Endodermal cell (in vitro differentiated cells): Measurements from ENCODE around the gene GPHA2. TPM values are rescaled to one million over a fixed set of nuclear protein-coding genes. Genes with fewer than 3 reads are reported as not detected.

Experiments used
- DNase-seq: peaks from one replicate; pipeline ENCODE4 v3.0.0-alpha.2; 2017
- H3K27ac ChIP-seq: 2 replicates; pipeline ENCODE4 v1.5.1; 2013; ENCODE audit warnings: mild to moderate bottlenecking, low read depth, low read length, moderate library complexity
- H3K27me3 ChIP-seq: 2 replicates; pipeline ENCODE4 v1.6.1; 2013; ENCODE audit warnings: mild to moderate bottlenecking, low read length, moderate library complexity; ENCODE audit not compliant: insufficient read depth, control insufficient read depth, poor library complexity, severe bottlenecking
- H3K36me3 ChIP-seq: 2 replicates; pipeline ENCODE4 v1.7.0; 2013; ENCODE audit warnings: mild to moderate bottlenecking, low read length, moderate library complexity; ENCODE audit not compliant: control insufficient read depth, insufficient read depth
- H3K4me1 ChIP-seq: one replicate; pipeline ENCODE4 v1.7.0; 2013; ENCODE audit warnings: low read length; ENCODE audit not compliant: control insufficient read depth, insufficient read depth
- H3K4me3 ChIP-seq: 2 replicates; pipeline ENCODE4 v1.5.1; 2013; ENCODE audit warnings: mild to moderate bottlenecking, low read length, moderate library complexity
- H3K9ac ChIP-seq: 2 replicates; pipeline ENCODE4 v1.6.1; 2013; ENCODE audit warnings: mild to moderate bottlenecking, low read length, moderate library complexity; ENCODE audit not compliant: poor library complexity, severe bottlenecking; ENCODE audit errors: extremely low read depth
- H3K9me3 ChIP-seq: 2 replicates; pipeline ENCODE4 v1.6.1; 2013; ENCODE audit warnings: mild to moderate bottlenecking, low read length, moderate library complexity; ENCODE audit not compliant: control insufficient read depth
- H3K27ac Mint-ChIP-seq: 2 replicates; pipeline ENCODE4 v1.8.0; 2020; ENCODE audit warnings: mixed read lengths
- H3K27me3 Mint-ChIP-seq: 2 replicates; pipeline ENCODE4 v1.8.0; 2021; ENCODE audit warnings: mild to moderate bottlenecking, mixed read lengths; ENCODE audit not compliant: insufficient read depth
- H3K36me3 Mint-ChIP-seq: 2 replicates; pipeline ENCODE4 v1.8.0; 2020; ENCODE audit warnings: low read depth, mixed read lengths
- H3K4me1 Mint-ChIP-seq: 2 replicates; pipeline ENCODE4 v1.8.0; 2020; ENCODE audit warnings: mixed read lengths
- H3K4me3 Mint-ChIP-seq: 2 replicates; pipeline ENCODE4 v1.8.0; 2020; ENCODE audit warnings: mild to moderate bottlenecking, moderate library complexity, mixed read lengths
- H3K9me3 Mint-ChIP-seq: 2 replicates; pipeline ENCODE4 v1.8.0; 2020; ENCODE audit warnings: mild to moderate bottlenecking, mixed read lengths
- WGBS, 2 experiments: methylation state at CpG; one replicate each; pipeline versions ENCODE4 v1.1.5 to v1.1.7; 2013; ENCODE audit warnings: missing lambda C conversion rate in 2 of 2, mixed read lengths in 1 of 2; ENCODE audit not compliant: insufficient coverage in 1 of 2, insufficient read length in 1 of 2; 5-methylcytosine and 5-hydroxymethylcytosine counted together
- total RNA-seq, 2 donors: library from RNA; stranded (reverse); fragmentation: NEBNext Ultra II Directional in 1 of 2; extraction: Animal tissue kit (Norgen Biotek cat#: 25700) in 1 of 2; gene quantifications; 2 replicates in 1 of 2; 3 replicates in 1 of 2; pipeline ENCODE4 v1.2.1, GENCODE V29; 2021
- TF ChIP-seq, protein P1 (sequence below): fragments of 200-600 bp; sonication (generic); conservative IDR thresholded peaks from 2 replicates; pipeline ENCODE4 v1.5.0; 2021; ENCODE audit warnings: antibody characterized with exemption, mild to moderate bottlenecking

Gene GPHA2
- total RNA-seq, 2 donors from 2014 or later, result 0.77 TPM; not detected in 1

DNA sequence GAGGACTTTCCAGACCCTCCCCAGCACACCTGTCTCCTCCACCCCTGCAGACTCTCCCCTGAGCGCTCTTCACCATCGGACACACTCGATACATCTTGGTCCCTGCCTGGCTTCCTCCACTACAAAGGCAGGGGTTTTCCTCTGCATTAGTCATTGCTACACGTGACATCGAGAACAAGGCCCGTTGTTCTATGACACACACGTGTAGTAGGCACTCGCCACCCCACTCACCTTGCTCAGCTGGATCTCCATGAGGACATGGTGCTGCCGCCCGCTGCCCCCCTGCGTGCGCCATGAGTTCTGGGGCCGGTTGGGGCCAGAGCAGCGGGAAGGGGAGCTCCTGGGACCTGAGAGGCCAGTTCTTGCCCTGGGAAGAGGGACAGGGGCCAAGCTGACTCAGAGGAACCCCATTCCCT is 35.4 kb downstream of the GPHA2 start:
- Histone ChIP-seq H3K9me3 (no peaks in the 10 kb centered on the region), H3K9ac (no peak overlapping the region), H3K27me3 (no peaks in the 10 kb centered on the region), H3K4me1 (no peaks in the 10 kb centered on the region), H3K4me3 (no peak overlapping the region), H3K27ac (no peak overlapping the region), H3K36me3 (peaks cover 3% of the 10 kb centered on the region)
- H3K27me3 Mint-ChIP-seq, result no peaks in the 10 kb centered on the region
- WGBS, 2 experiments, result 90 to 94% methylated on average over 14 of the region's 14 CpGs
- TF ChIP-seq, protein P1, sequence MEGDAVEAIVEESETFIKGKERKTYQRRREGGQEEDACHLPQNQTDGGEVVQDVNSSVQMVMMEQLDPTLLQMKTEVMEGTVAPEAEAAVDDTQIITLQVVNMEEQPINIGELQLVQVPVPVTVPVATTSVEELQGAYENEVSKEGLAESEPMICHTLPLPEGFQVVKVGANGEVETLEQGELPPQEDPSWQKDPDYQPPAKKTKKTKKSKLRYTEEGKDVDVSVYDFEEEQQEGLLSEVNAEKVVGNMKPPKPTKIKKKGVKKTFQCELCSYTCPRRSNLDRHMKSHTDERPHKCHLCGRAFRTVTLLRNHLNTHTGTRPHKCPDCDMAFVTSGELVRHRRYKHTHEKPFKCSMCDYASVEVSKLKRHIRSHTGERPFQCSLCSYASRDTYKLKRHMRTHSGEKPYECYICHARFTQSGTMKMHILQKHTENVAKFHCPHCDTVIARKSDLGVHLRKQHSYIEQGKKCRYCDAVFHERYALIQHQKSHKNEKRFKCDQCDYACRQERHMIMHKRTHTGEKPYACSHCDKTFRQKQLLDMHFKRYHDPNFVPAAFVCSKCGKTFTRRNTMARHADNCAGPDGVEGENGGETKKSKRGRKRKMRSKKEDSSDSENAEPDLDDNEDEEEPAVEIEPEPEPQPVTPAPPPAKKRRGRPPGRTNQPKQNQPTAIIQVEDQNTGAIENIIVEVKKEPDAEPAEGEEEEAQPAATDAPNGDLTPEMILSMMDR, result no peak
- H3K36me3 Mint-ChIP-seq, result peaks cover 29% of the 10 kb centered on the region
- H3K4me3 Mint-ChIP-seq, result no peak overlapping the region
- H3K9me3 Mint-ChIP-seq, result no peaks in the 10 kb centered on the region
- H3K27ac Mint-ChIP-seq, result no peak overlapping the region
- no peaks in the 10 kb centered on the region for H3K4me1 Mint-ChIP-seq
- no peak for DNase-seq

DNA sequence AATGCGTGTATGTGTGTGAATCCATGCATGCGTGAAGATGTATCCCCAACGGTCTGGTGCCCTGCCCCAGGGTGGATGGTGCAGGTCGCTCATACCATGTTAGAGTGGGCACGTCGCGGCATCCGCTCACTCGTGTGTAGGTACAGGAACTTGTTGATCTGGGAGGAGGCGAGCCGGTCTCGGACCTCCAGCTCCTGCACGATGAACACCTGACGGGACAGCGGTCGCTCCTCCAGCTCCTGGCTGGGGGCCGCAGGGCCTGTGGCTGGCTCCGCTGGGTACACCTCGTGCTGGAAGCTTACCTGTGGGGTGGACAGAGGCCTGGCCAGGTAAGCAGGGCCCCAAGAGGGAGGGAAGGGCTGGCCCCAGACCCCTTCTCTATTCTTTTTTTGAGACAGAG is 37.2 kb downstream of the GPHA2 start:
- Histone ChIP-seq H3K4me3 (no peak overlapping the region), H3K36me3 (no peaks in the 10 kb centered on the region), H3K9ac (no peak overlapping the region), H3K9me3 (no peaks in the 10 kb centered on the region), H3K4me1 (peaks cover 6% of the 10 kb centered on the region), H3K27ac (no peak overlapping the region), H3K27me3 (no peaks in the 10 kb centered on the region)
- no peaks in the 10 kb centered on the region for H3K4me1 Mint-ChIP-seq
- no peak overlapping the region for H3K27ac Mint-ChIP-seq
- H3K9me3 Mint-ChIP-seq, result no peaks in the 10 kb centered on the region
- no peak overlapping the region for H3K4me3 Mint-ChIP-seq
- no peaks in the 10 kb centered on the region for H3K27me3 Mint-ChIP-seq
- 94 to 96% methylated on average over 13 to 19 of the region's 19 CpGs for WGBS, 2 experiments
- no peak for DNase-seq
- H3K36me3 Mint-ChIP-seq, result peaks cover 23% of the 10 kb centered on the region
- TF ChIP-seq, protein P1, result no peak

DNA sequence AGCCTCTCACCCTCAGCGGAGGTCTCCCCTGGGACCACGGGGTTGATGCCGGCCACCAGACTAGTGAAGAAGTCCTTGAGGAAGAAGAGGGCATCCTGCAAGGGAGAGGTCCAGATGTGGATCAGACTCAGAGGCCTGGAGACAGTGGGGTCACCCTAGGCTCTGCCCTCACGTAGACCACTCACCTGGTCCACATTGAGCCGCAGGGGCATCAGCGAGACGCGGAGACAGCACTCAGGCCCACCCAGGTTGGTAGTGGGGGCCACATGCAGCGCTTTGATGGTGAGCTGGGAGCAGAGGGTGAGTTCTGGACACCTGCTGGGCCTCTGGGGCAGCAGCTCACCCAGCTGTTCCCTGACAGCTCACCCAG is 37.6 kb downstream of the GPHA2 start:
- no peak overlapping the region for H3K27ac ChIP-seq
- TF ChIP-seq, protein P1, result no peak
- no peak overlapping the region for H3K4me3 Mint-ChIP-seq
- no peak for DNase-seq
- WGBS, 2 experiments, result 94 to 98% methylated on average over 7 to 9 of the region's 9 CpGs
- no peaks in the 10 kb centered on the region for H3K4me1 Mint-ChIP-seq
- no peak overlapping the region for H3K4me3 ChIP-seq
- H3K4me1 ChIP-seq, result peaks cover 11% of the 10 kb centered on the region
- H3K36me3 ChIP-seq, result no peaks in the 10 kb centered on the region
- H3K9me3 ChIP-seq, result no peaks in the 10 kb centered on the region
- H3K27ac Mint-ChIP-seq, result no peak overlapping the region
- no peaks in the 10 kb centered on the region for H3K27me3 ChIP-seq
- no peak overlapping the region for H3K9ac ChIP-seq
- H3K9me3 Mint-ChIP-seq, result no peaks in the 10 kb centered on the region
- peaks cover 23% of the 10 kb centered on the region for H3K36me3 Mint-ChIP-seq
- no peaks in the 10 kb centered on the region for H3K27me3 Mint-ChIP-seq
